Peyer's patch (tissue), 4 donors: ENCODE data around the gene PFN2. TPM values are rescaled to one million over a fixed set of nuclear protein-coding genes. Genes with fewer than 3 reads are reported as not detected.

Experiments
- DNase-seq, 3 donors: peaks; one replicate each; pipeline ENCODE4 v3.0.0-alpha.2; 2017 to 2019
- H3K27ac ChIP-seq, 4 donors: fragments of 200-600 bp; sonication (generic); one replicate each; pipeline ENCODE4 v1.5.1; 2016 to 2019
- H3K27me3 ChIP-seq, 2 donors: fragments of 200-600 bp; sonication (generic); one replicate each; pipeline ENCODE4 v1.5.1; 2019
- H3K36me3 ChIP-seq, 3 donors: fragments of 200-600 bp; sonication (generic); one replicate each; pipeline ENCODE4 v1.5.1; 2016 to 2019
- H3K4me1 ChIP-seq, 4 donors: fragments of 200-600 bp; sonication (generic); one replicate each; pipeline ENCODE4 v1.5.1; 2016 to 2019
- H3K4me3 ChIP-seq, 4 donors: fragments of 200-600 bp; sonication (generic); 1 replicate in 3 of 4; 2 replicates in 1 of 4; pipeline ENCODE4 v1.5.1; 2016 to 2019; ENCODE audit warnings: mild to moderate bottlenecking in 1 of 4
- H3K9me3 ChIP-seq, 4 donors: fragments of 200-600 bp; sonication (generic); one replicate each; pipeline ENCODE4 v1.5.1; 2016 to 2019; ENCODE audit warnings: mild to moderate bottlenecking in 1 of 4
- CTCF ChIP-seq, 6 experiments: fragments of 450-650 bp in 4 of 6; fragments of 200-600 bp in 2 of 6; sonication (generic) in 1 of 6; IDR thresholded peaks; one replicate each; pipeline ENCODE4 v1.5.1; 2017 to 2019; ENCODE audit warnings: antibody characterized with exemption in 6 of 6, mild to moderate bottlenecking in 3 of 6, moderate library complexity in 1 of 6
- POLR2A ChIP-seq, 2 donors: fragments of 450-650 bp; IDR thresholded peaks; one replicate each; pipeline ENCODE4 v1.5.1; 2017; ENCODE audit warnings: antibody characterized with exemption in 2 of 2, mild to moderate bottlenecking in 2 of 2, moderate library complexity in 2 of 2
- total RNA-seq, 4 donors: library from RNA; depleted of rRNA; stranded (reverse); fragments of >200 nt; gene quantifications; one replicate each; pipeline ENCODE4 v1.1.0, GENCODE V29; 2016

The PFN2 gene
- total RNA-seq, 4 donors from 2014 or later = 39.6 to 69.6 (median 60.9) TPM

- H3K27me3 ChIP-seq = no peaks in the 10 kb centered on the region
- DNase-seq = no peak
- H3K4me3 ChIP-seq = no peak overlapping the region
- no peaks in the 10 kb centered on the region for H3K36me3 ChIP-seq
- TF ChIP-seq CTCF (IDR thresholded peaks at IDR 0.05) (no peak), POLR2A (IDR thresholded peaks at IDR 0.05) (no peak)
- no peak overlapping the region for H3K27ac ChIP-seq
- no peaks in the 10 kb centered on the region for H3K9me3 ChIP-seq
- H3K4me1 ChIP-seq = peaks cover 0 to 23% (median under 1%) of the 10 kb centered on the region in 4 donors
Measured at GRCh38 chr3:149965278-149965677, 5.4 kb downstream of the PFN2 start.

GRCh38 chr3:149964291-149964690 is 6.4 kb downstream of the PFN2 start:
- Histone ChIP-seq H3K4me3 (no peak overlapping the region), H3K36me3 (no peaks in the 10 kb centered on the region), H3K4me1 (peaks cover 0 to 20% (median 0%) of the 10 kb centered on the region in 4 donors), H3K9me3 (no peaks in the 10 kb centered on the region), H3K27ac (no peak overlapping the region), H3K27me3 (no peaks in the 10 kb centered on the region)
- no peak for DNase-seq
- TF ChIP-seq POLR2A (IDR thresholded peaks at IDR 0.05) (no peak), CTCF (IDR thresholded peaks at IDR 0.05) (no peak)

GRCh38 chr3:149963485-149963884 is 7.2 kb downstream of the PFN2 start:
- peaks cover 0 to 12% (median 0%) of the 10 kb centered on the region in 4 donors for H3K4me1 ChIP-seq
- no peak overlapping the region for H3K27ac ChIP-seq
- H3K36me3 ChIP-seq = no peaks in the 10 kb centered on the region
- no peak for TF ChIP-seq CTCF (IDR thresholded peaks at IDR 0.05)
- TF ChIP-seq POLR2A (IDR thresholded peaks at IDR 0.05) = no peak
- no peak overlapping the region for H3K4me3 ChIP-seq
- DNase-seq = no peak
- no peaks in the 10 kb centered on the region for H3K27me3 ChIP-seq
- H3K9me3 ChIP-seq = no peaks in the 10 kb centered on the region

GRCh38 chr3:149959443-149959842 is 11.3 kb downstream of the PFN2 start:
- Histone ChIP-seq H3K9me3 (no peaks in the 10 kb centered on the region), H3K27ac (no peak overlapping the region), H3K27me3 (no peaks in the 10 kb centered on the region), H3K4me1 (peaks cover 0 to 10% (median 0%) of the 10 kb centered on the region in 4 donors), H3K4me3 (no peak overlapping the region), H3K36me3 (no peaks in the 10 kb centered on the region)
- DNase-seq = no peak
- TF ChIP-seq CTCF (IDR thresholded peaks at IDR 0.05) (no peak), POLR2A (IDR thresholded peaks at IDR 0.05) (no peak)

GRCh38 chr3:149958171-149958796 is 12.4 kb downstream of the PFN2 start:
- no peak for TF ChIP-seq POLR2A (IDR thresholded peaks at IDR 0.05)
- TF ChIP-seq CTCF (IDR thresholded peaks at IDR 0.05) = peak in 3 of 6 experiments; percentile 19 to 31 (median 22)
- DNase-seq = peak in 1 of 3 donors; percentile 56
- H3K4me1 ChIP-seq = peaks cover 0 to 8% (median 0%) of the 10 kb centered on the region in 4 donors
- no peaks in the 10 kb centered on the region for H3K27me3 ChIP-seq
- peak overlapping the region in 2 of 4 donors; percentile 43 to 72 for H3K27ac ChIP-seq
- no peaks in the 10 kb centered on the region for H3K36me3 ChIP-seq
- H3K9me3 ChIP-seq = no peaks in the 10 kb centered on the region
- no peak overlapping the region for H3K4me3 ChIP-seq
